ENCODE results near the gene NTSR2.

NTSR2 gene

GRCh38 chr2:11633923-11634478 lies 36.0 kb downstream of the NTSR2 start:
- no peak for DNase-seq
- Histone ChIP-seq H3K27me3 (replicated peaks) (no peaks in the 10 kb centered on the region), H3K4me3 (ENCODE audit: low read depth, low read length) (no peak overlapping the region), H3K36me3 (replicated peaks) (no peaks in the 10 kb centered on the region), H3K27ac (no peak overlapping the region)
- no peak for TF ChIP-seq CTCF (IDR thresholded peaks at IDR 0.05; ENCODE audit: low read depth, low read length, missing control alignments)
- in situ Hi-C loops (cut with HindIII; ENCODE audit: low pct_ligation_motif_present, low sequenced_read_pairs): no loop called here

DNA sequence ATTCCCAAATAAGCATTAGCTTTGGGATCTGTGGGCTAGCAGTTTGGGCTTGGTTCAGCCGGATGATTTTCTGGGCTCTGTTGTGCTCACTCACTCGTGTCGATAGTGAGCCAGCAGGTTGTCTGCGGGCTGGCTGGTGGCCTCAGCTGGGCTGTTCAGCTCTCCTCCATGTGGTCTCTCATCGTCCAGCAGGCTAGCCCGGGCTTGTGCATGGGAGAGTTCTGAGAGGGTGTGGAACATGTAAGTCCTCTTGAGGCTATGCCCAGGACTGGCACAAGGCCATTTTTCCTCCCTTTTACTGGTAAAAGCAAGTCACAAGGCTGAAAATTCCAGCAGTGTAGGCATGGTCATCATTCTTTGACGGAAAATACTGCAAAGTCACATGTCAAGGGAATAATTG lies 38.5 kb downstream of the NTSR2 start:
- DNase-seq: no peak
- in situ Hi-C loops (cut with HindIII; ENCODE audit: low pct_ligation_motif_present, low sequenced_read_pairs): no loop called here
- Histone ChIP-seq H3K27ac (no peak overlapping the region), H3K36me3 (replicated peaks) (no peaks in the 10 kb centered on the region), H3K4me3 (ENCODE audit: low read depth, low read length) (no peak overlapping the region), H3K27me3 (replicated peaks) (no peaks in the 10 kb centered on the region)
- TF ChIP-seq CTCF (IDR thresholded peaks at IDR 0.05; ENCODE audit: low read depth, low read length, missing control alignments): no peak

GRCh38 chr2:11630855-11631254 lies 39.1 kb downstream of the NTSR2 start:
- no peak overlapping the region for H3K27ac ChIP-seq
- H3K36me3 ChIP-seq (replicated peaks): no peaks in the 10 kb centered on the region
- no peak for TF ChIP-seq CTCF (IDR thresholded peaks at IDR 0.05; ENCODE audit: low read depth, low read length, missing control alignments)
- in situ Hi-C loops (cut with HindIII; ENCODE audit: low pct_ligation_motif_present, low sequenced_read_pairs): no loop called here
- H3K4me3 ChIP-seq (ENCODE audit: low read depth, low read length): no peak overlapping the region
- no peaks in the 10 kb centered on the region for H3K27me3 ChIP-seq (replicated peaks)
- DNase-seq: no peak

DNA sequence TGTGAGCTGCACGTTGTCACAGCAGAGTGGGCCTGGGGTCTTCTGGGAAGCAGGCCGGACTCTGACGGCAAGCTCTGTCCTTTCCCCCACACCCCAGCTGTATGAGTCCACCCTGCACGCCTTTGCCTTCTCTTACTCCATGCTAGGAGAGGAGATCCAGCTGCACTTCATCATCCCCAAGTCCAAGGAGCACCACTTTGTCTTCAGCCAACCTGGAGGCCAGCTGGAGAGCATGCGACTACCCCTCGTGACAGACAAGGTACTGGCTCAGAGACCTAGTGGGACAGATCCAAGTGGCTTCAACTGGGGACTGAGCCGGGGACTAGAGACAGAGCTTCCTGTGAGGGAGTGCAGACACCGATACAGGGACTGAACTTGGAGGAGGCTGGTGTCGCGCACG lies 40.1 kb downstream of the NTSR2 start:
- H3K36me3 ChIP-seq (replicated peaks): no peaks in the 10 kb centered on the region
- H3K4me3 ChIP-seq (ENCODE audit: low read depth, low read length): no peak overlapping the region
- no peak for DNase-seq
- TF ChIP-seq CTCF (IDR thresholded peaks at IDR 0.05; ENCODE audit: low read depth, low read length, missing control alignments): no peak
- no peaks in the 10 kb centered on the region for H3K27me3 ChIP-seq (replicated peaks)
- in situ Hi-C loops (cut with HindIII; ENCODE audit: low pct_ligation_motif_present, low sequenced_read_pairs): no loop called here
- no peak overlapping the region for H3K27ac ChIP-seq

- Histone ChIP-seq H3K4me3 (ENCODE audit: low read depth, low read length) (no peak overlapping the region), H3K27me3 (replicated peaks) (no peaks in the 10 kb centered on the region), H3K27ac (no peak overlapping the region), H3K36me3 (replicated peaks) (no peaks in the 10 kb centered on the region)
- DNase-seq: no peak
- TF ChIP-seq CTCF (IDR thresholded peaks at IDR 0.05; ENCODE audit: low read depth, low read length, missing control alignments): no peak
- in situ Hi-C loops (cut with HindIII; ENCODE audit: low pct_ligation_motif_present, low sequenced_read_pairs): no loop called here
Measured at GRCh38 chr2:11629215-11629614, 40.8 kb downstream of the NTSR2 start.

GRCh38 chr2:11628675-11629074 lies 41.3 kb downstream of the NTSR2 start:
- H3K27me3 ChIP-seq (replicated peaks): no peaks in the 10 kb centered on the region
- H3K27ac ChIP-seq: no peak overlapping the region
- in situ Hi-C loops (cut with HindIII; ENCODE audit: low pct_ligation_motif_present, low sequenced_read_pairs): no loop called here
- H3K36me3 ChIP-seq (replicated peaks): no peaks in the 10 kb centered on the region
- no peak for TF ChIP-seq CTCF (IDR thresholded peaks at IDR 0.05; ENCODE audit: low read depth, low read length, missing control alignments)
- no peak overlapping the region for H3K4me3 ChIP-seq (ENCODE audit: low read depth, low read length)
- no peak for DNase-seq
